ENCODE results near the gene BICDL2.

The BICDL2 gene

DNA sequence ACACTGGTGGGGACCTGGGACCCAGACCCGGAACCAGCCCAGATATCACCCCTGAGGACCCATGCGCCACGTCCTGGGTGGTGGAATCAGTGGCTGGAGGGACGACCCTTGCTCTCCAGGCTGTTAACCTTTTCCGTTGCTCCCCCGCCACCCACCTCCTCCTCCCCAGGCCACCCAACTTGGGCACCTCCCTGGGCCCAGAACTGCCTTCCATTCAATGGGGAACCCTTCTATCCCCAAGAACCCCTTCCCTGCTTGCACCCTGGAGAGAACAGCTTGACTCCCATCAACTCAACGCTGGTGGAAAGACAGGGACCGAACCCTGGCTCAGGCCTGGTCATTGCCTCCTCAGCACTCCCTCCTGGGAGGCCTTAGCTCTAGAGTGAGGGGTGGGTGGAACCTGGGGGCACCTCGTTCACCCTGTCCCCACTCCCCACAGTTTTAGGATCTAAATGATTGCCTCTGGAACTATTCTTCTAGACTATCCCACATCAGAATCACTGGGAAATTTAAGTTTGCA is 23.0 kb upstream of the BICDL2 start:
- TF ChIP-seq POLR2AphosphoS5 (IDR thresholded peaks at IDR 0.05; ENCODE audit: low read depth, low read length), result no peak
- no peak for TF ChIP-seq FOXP2 (optimal IDR thresholded peaks at IDR 0.05; ENCODE audit: borderline replicate concordance, extremely low read depth, extremely low read length, insufficient read depth)
- TF ChIP-seq, protein P1, sequence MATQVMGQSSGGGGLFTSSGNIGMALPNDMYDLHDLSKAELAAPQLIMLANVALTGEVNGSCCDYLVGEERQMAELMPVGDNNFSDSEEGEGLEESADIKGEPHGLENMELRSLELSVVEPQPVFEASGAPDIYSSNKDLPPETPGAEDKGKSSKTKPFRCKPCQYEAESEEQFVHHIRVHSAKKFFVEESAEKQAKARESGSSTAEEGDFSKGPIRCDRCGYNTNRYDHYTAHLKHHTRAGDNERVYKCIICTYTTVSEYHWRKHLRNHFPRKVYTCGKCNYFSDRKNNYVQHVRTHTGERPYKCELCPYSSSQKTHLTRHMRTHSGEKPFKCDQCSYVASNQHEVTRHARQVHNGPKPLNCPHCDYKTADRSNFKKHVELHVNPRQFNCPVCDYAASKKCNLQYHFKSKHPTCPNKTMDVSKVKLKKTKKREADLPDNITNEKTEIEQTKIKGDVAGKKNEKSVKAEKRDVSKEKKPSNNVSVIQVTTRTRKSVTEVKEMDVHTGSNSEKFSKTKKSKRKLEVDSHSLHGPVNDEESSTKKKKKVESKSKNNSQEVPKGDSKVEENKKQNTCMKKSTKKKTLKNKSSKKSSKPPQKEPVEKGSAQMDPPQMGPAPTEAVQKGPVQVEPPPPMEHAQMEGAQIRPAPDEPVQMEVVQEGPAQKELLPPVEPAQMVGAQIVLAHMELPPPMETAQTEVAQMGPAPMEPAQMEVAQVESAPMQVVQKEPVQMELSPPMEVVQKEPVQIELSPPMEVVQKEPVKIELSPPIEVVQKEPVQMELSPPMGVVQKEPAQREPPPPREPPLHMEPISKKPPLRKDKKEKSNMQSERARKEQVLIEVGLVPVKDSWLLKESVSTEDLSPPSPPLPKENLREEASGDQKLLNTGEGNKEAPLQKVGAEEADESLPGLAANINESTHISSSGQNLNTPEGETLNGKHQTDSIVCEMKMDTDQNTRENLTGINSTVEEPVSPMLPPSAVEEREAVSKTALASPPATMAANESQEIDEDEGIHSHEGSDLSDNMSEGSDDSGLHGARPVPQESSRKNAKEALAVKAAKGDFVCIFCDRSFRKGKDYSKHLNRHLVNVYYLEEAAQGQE (IDR thresholded peaks at IDR 0.05; ENCODE audit: insufficient read depth in 1 of 2, low read depth in 2 of 2, low read length in 2 of 2), result no peak
- TF ChIP-seq SIN3A (IDR thresholded peaks at IDR 0.05; ENCODE audit: borderline replicate concordance, insufficient read depth, low read length), result no peak
- no peak for TF ChIP-seq TAF1 (IDR thresholded peaks at IDR 0.05; ENCODE audit: borderline replicate concordance, insufficient read depth, low read length)

DNA sequence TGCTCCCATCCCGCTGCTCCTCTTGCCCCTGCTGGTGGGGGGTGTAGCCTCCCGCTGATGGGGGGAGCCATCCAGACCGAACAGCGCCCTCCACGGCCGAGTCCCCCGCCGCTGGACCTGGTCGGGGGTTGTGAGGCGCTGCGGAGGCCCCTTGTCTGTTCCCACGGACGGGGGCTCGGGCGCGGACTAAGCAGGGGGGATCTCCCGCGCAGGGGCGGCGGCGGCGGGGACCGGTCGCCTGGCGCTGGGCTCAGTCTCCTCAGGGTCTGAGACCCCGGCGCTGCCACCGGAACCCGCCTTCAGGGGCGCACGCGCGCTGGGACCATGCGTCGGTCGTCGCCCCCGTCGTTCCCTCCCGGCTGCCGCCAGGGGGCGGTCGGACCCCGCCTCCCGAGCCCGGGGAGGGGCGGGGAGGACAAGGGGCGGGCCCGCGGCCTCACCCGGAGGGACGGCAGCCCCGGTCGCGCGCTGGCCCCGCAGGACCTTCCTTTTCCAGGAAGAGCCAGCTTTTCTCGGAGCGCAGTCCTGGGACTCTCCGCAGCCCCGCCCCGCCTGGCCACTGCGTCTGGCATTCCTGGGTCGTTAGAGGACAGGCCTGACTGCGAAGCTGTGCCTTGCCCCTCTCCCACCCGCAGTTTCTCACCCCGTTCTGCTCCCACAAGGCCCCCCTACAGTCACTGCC is 22.4 kb upstream of the BICDL2 start:
- TF ChIP-seq POLR2AphosphoS5 (IDR thresholded peaks at IDR 0.05; ENCODE audit: low read depth, low read length) (no peak; the same call in 1 of the 2 replicates), TAF1 (IDR thresholded peaks at IDR 0.05; ENCODE audit: borderline replicate concordance, insufficient read depth, low read length) (no peak), FOXP2 (optimal IDR thresholded peaks at IDR 0.05; ENCODE audit: borderline replicate concordance, extremely low read depth, extremely low read length, insufficient read depth) (peak; percentile 50), SIN3A (IDR thresholded peaks at IDR 0.05; ENCODE audit: borderline replicate concordance, insufficient read depth, low read length) (no peak)
- TF ChIP-seq, protein P1 (IDR thresholded peaks at IDR 0.05; ENCODE audit: insufficient read depth in 1 of 2, low read depth in 2 of 2, low read length in 2 of 2), result no peak

DNA sequence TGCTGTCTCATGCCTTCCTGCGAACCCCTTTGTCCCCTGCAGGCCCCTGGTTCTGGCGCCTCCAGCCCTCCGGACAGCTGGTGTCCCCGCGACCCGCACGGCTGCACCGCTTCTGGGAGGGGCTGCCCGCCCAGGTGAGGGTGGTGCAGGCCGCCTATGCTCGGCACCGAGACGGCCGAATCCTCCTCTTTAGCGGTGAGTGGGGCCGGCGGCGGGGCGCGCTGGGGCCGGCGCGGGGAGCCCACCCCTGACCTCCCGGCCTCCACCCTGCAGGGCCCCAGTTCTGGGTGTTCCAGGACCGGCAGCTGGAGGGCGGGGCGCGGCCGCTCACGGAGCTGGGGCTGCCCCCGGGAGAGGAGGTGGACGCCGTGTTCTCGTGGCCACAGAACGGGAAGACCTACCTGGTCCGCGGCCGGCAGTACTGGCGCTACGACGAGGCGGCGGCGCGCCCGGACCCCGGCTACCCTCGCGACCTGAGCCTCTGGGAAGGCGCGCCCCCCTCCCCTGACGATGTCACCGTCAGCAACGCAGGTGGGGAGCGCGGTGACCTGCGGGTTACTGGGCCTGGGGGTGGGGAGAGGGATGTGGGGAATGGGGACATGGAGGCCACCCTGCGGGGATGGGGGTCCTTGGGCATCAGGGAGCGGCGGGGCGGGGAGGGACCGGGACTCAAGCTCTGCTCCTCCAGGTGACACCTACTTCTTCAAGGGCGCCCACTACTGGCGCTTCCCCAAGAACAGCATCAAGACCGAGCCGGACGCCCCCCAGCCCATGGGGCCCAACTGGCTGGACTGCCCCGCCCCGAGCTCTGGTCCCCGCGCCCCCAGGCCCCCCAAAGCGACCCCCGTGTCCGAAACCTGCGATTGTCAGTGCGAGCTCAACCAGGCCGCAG is 21.6 kb upstream of the BICDL2 start:
- TF ChIP-seq POLR2AphosphoS5 (IDR thresholded peaks at IDR 0.05; ENCODE audit: low read depth, low read length) (no peak), TAF1 (IDR thresholded peaks at IDR 0.05; ENCODE audit: borderline replicate concordance, insufficient read depth, low read length) (no peak), FOXP2 (optimal IDR thresholded peaks at IDR 0.05; ENCODE audit: borderline replicate concordance, extremely low read depth, extremely low read length, insufficient read depth) (no peak), SIN3A (IDR thresholded peaks at IDR 0.05; ENCODE audit: borderline replicate concordance, insufficient read depth, low read length) (no peak)
- TF ChIP-seq, protein P1 (IDR thresholded peaks at IDR 0.05; ENCODE audit: insufficient read depth in 1 of 2, low read depth in 2 of 2, low read length in 2 of 2), result no peak

DNA sequence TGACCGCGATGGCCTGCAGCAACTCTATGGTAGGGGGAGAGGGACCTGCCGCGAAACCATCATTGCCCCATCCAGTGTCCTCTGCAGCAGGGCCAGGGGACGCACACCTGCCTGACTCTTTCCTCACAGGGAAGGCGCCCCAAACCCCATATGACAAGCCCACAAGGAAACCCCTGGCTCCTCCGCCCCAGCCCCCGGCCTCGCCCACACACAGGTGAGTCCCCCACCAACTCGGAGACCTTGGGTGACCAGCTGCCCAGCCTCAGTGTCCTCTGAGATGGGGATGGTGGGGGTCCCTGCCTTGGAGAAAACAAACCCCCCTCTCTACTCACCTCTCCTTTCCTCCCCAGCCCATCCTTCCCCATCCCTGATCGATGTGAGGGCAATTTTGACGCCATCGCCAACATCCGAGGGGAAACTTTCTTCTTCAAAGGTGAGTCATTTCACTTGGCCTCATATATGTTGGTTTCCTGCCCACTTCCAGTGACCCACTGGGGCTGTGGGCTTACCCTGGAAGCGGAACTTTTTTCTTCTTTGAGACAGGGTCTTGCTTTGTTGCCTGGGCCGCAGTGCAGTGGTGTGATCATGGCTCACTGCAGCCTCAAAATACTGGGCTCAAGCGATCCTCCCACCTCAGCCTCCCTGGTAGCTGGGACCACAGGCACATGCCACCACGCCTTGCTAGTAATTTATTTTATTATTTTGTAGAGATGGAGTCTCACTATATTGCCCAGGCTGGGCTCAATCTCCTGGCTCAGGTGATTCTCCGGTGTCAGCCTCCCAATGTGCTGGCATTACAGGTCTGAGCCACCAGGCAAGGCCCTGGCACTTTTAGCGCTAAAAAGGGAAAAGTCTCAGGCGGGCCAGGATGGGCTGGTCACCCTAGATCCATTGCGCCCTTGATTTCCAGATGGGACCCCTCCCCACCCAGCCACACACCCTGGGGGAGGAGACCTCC is 20.7 kb upstream of the BICDL2 start:
- TF ChIP-seq FOXP2 (optimal IDR thresholded peaks at IDR 0.05; ENCODE audit: borderline replicate concordance, extremely low read depth, extremely low read length, insufficient read depth) (no peak), POLR2AphosphoS5 (IDR thresholded peaks at IDR 0.05; ENCODE audit: low read depth, low read length) (no peak), TAF1 (IDR thresholded peaks at IDR 0.05; ENCODE audit: borderline replicate concordance, insufficient read depth, low read length) (no peak), SIN3A (IDR thresholded peaks at IDR 0.05; ENCODE audit: borderline replicate concordance, insufficient read depth, low read length) (no peak)

Data from PFSK-1 (cell line).